A549 (cell line): ENCODE results near the gene UBE2S. TPM values are rescaled to one million over a fixed set of nuclear protein-coding genes. Genes with fewer than 3 reads are reported as not detected.
A peak's percentile ranks its signal among the peaks of the same experiment; 100 is the strongest.

Source experiments
- ATAC-seq, 2 experiments: fragments of 200-7000 bp in 1 of 2; fragments of >200 bp in 1 of 2; cut with Nextera tagmentation in 1 of 2; cut with Tn5 transposase in 1 of 2; 3 replicates each; pipeline versions ENCODE4 v1.8.0 to v1.9.1; 2018 to 2020; ENCODE audit warnings: mild to moderate bottlenecking in 1 of 2, moderate library complexity in 1 of 2
- CTCF ChIA-PET: fragments of 300-600 bp; sonication (Branson Sonifier 250); formaldehyde crosslinking; extraction: SDS; loops from one replicate; lab custom pipeline; 2021; ENCODE audit warnings: antibody characterized with exemption, inconsistent platforms; lab: Yijun Ruan, JAX
- POLR2A ChIA-PET: fragments of 350-600 bp; formaldehyde crosslinking; extraction: SDS; loops from one replicate; lab custom pipeline; 2021; ENCODE audit warnings: antibody characterized with exemption, inconsistent platforms; lab: Yijun Ruan, JAX
- DNase-seq, 2 experiments: peaks; one replicate each; pipeline versions ENCODE4 v3.0.0 to v3.0.0-alpha.2; 2011 to 2016; ENCODE audit warnings: low read depth in 1 of 2, low spot score in 1 of 2
- FAIRE-seq: peaks from 2 replicates; lab custom pipeline; 2011; peaks lifted over from hg19 to GRCh38; lab: Jason Lieb, UNC
- H3K27ac ChIP-seq, 2 experiments: fragments of >200 bp; sonication (Bioruptor Twin); formaldehyde crosslinking; 3 replicates each; pipeline ENCODE4 v1.5.1; 2016 to 2017
- H3K4me1 ChIP-seq: fragments of >200 bp; sonication (Bioruptor Twin); formaldehyde crosslinking; 3 replicates; pipeline ENCODE4 v1.6.1; 2016
- H3K4me2 ChIP-seq: fragments of >200 bp; sonication (Bioruptor Twin); formaldehyde crosslinking; 3 replicates; pipeline ENCODE4 v1.6.1; 2016
- H3K4me3 ChIP-seq: fragments of >200 bp; sonication (Bioruptor Twin); formaldehyde crosslinking; 3 replicates; pipeline ENCODE4 v1.5.1; 2016
- H3K9me3 ChIP-seq: fragments of >200 bp; sonication (Bioruptor Twin); formaldehyde crosslinking; 3 replicates; pipeline ENCODE4 v1.6.1; 2016
- BHLHE40 ChIP-seq: IDR thresholded peaks from 2 replicates; pipeline ENCODE4 v1.6.1; 2012; ENCODE audit warnings: low read depth, low read length, inconsistent platforms
- CBX8 ChIP-seq: fragments of 200-600 bp; sonication (generic); IDR thresholded peaks from 2 replicates; pipeline ENCODE4 v1.6.1; 2016
- CHD2 ChIP-seq: fragments of 150-350 bp; IDR thresholded peaks from 2 replicates; pipeline ENCODE4 v1.6.1; 2014; ENCODE audit warnings: low read length; ENCODE audit not compliant: partially characterized antibody
- E2F6 ChIP-seq: IDR thresholded peaks from 2 replicates; pipeline ENCODE4 v1.6.1; 2012; ENCODE audit warnings: low read depth, borderline replicate concordance
- EHF ChIP-seq: fragments of 250-450 bp; sonication (Bioruptor Pico); IDR thresholded peaks from 2 replicates; pipeline ENCODE4 v1.5.0; 2020; ENCODE audit warnings: mild to moderate bottlenecking
- ELK1 ChIP-seq: fragments of 150-350 bp; IDR thresholded peaks from 2 replicates; pipeline ENCODE4 v1.6.1; 2014; ENCODE audit warnings: low read depth, mild to moderate bottlenecking, low read length
- FOSB ChIP-seq: fragments of 250-450 bp; sonication (Bioruptor Pico); IDR thresholded peaks from 2 replicates; pipeline ENCODE4 v1.5.0; 2020; ENCODE audit warnings: mild to moderate bottlenecking, moderate library complexity
- HOXB13 ChIP-seq: fragments of 250-450 bp; sonication (Bioruptor Pico); IDR thresholded peaks from 2 replicates; pipeline ENCODE4 v1.5.0; 2020; ENCODE audit warnings: low read depth, mild to moderate bottlenecking, moderate library complexity
- HOXB5 ChIP-seq: fragments of 250-450 bp; sonication (Bioruptor Pico); IDR thresholded peaks from 2 replicates; pipeline ENCODE4 v1.5.0; 2020; ENCODE audit warnings: mild to moderate bottlenecking, moderate library complexity
- JUN ChIP-seq, 2 experiments: fragments of >200 bp; sonication (Bioruptor Twin); formaldehyde crosslinking; IDR thresholded peaks; 2 replicates in 1 of 2; 3 replicates in 1 of 2; pipeline ENCODE4 v1.6.1; 2016 to 2017
- MAFK ChIP-seq: fragments of 450-650 bp; IDR thresholded peaks from 2 replicates; pipeline ENCODE4 v1.6.1; 2014; ENCODE audit not compliant: partially characterized antibody
- MAX ChIP-seq: IDR thresholded peaks from 2 replicates; pipeline ENCODE4 v1.6.1; 2012
- NFE2L2 ChIP-seq: fragments of 150-350 bp; conservative IDR thresholded peaks from 2 replicates; pipeline ENCODE4 v1.6.1; 2014; ENCODE audit warnings: low read length
- NR3C1 ChIP-seq: fragments of >200 bp; sonication (Bioruptor Twin); formaldehyde crosslinking; IDR thresholded peaks from 3 replicates; pipeline ENCODE4 v1.6.1; 2017
- PHF8 ChIP-seq: fragments of 200-600 bp; sonication (generic); IDR thresholded peaks from 2 replicates; pipeline ENCODE4 v1.6.1; 2016; ENCODE audit warnings: low read depth, mild to moderate bottlenecking, antibody characterized with exemption, moderate library complexity, borderline replicate concordance
- TFCP2L1 ChIP-seq: fragments of 250-450 bp; sonication (Bioruptor Pico); IDR thresholded peaks from 2 replicates; pipeline ENCODE4 v1.5.0; 2021; ENCODE audit warnings: mild to moderate bottlenecking
- USF2 ChIP-seq: fragments of 450-650 bp; IDR thresholded peaks from 2 replicates; pipeline ENCODE4 v1.6.1; 2014; ENCODE audit warnings: antibody characterized with exemption
- ZNF302 ChIP-seq: fragments of 250-450 bp; sonication (Bioruptor Pico); IDR thresholded peaks from 2 replicates; pipeline ENCODE4 v1.9.0; 2021; ENCODE audit warnings: inconsistent platforms, mild to moderate bottlenecking, moderate library complexity
- WGBS: methylation state at CpG from one replicate; pipeline ENCODE4 v1.1.6; 2017; ENCODE audit errors: missing lambda C conversion rate; 5-methylcytosine and 5-hydroxymethylcytosine counted together
- polyA plus RNA-seq, 4 experiments: library from polyadenylated mRNA; depleted of rRNA in 3 of 4; stranded (reverse); fragments of >200 nt; fragmentation: RNase III in 1 of 4; extraction: RNeasy Plus Mini Kit Qiagen cat#74134 plus additional on column Dnase treatment in 1 of 4; gene quantifications; 2 replicates in 3 of 4; 3 replicates in 1 of 4; pipeline ENCODE4 v1.2.3, GENCODE V29; 2011 to 2017

Gene UBE2S
- polyA plus RNA-seq, 2 of the 4 experiments (the other 2 are of a cell fraction): 139 to 295 TPM

GRCh38 chr19:55452749-55453346 lies 45.3 kb upstream of the UBE2S start:
- ChIA-PET POLR2A (interaction anchor here (1.3 to 1.9 kb wide), 2 partner anchors 45 to 46 kb away, joined by 4 to 5 read pairs; partner anchors contain the start of gene UBE2S), CTCF (interaction anchor here (0.5 to 4.3 kb wide), 20 partner anchors 8 to 378 kb away, joined by 3 to 39 read pairs (median 4); partner anchors contain the start of gene NAT14)
- Histone ChIP-seq H3K9me3 (no peaks in the 10 kb centered on the region), H3K4me1 (peaks cover 31% of the 10 kb centered on the region), H3K4me3 (no peak overlapping the region), H3K4me2 (peak overlapping the region; percentile 12; the same call in 2 of the 3 replicates), H3K27ac (no peak overlapping the region)
- ATAC-seq (peak in 1 of 2 experiments; percentile 63; a peak in 3 of 6 replicates), FAIRE-seq (no peak), DNase-seq (peak; percentile 66 to 80)
- no peak for TF ChIP-seq ZNF302 (CRISPR knock-in tag)
- TF ChIP-seq CHD2: no peak
- no peak for TF ChIP-seq TFCP2L1 (CRISPR knock-in tag)
- no peak for TF ChIP-seq EHF (CRISPR knock-in tag)
- WGBS: 87% methylated on average over 26 of the region's 34 CpGs

GRCh38 chr19:55451965-55452748 lies 44.6 kb upstream of the UBE2S start:
- TF ChIP-seq FOSB (CRISPR knock-in tag) (no peak), PHF8 (no peak), BHLHE40 (no peak), NR3C1 (no peak), CBX8 (no peak), JUN (IDR thresholded peaks at IDR 0.05) (no peak), NFE2L2 (no peak), HOXB13 (CRISPR knock-in tag) (no peak), MAFK (no peak), EHF (CRISPR knock-in tag) (no peak), HOXB5 (CRISPR knock-in tag) (no peak), MAX (no peak), USF2 (no peak), ELK1 (no peak)
- CTCF ChIA-PET: interaction anchor here (0.6 to 4.3 kb wide), 6 partner anchors 11 to 311 kb away, joined by 3 to 26 read pairs (median 7); no protein-coding TSS in a partner anchor
- WGBS: 70% methylated on average over 23 of the region's 57 CpGs
- H3K9me3 ChIP-seq: no peaks in the 10 kb centered on the region
- no peak for ATAC-seq
- FAIRE-seq: no peak
- peak overlapping the region in 1 of 2 experiments; percentile 68; a peak in 3 of 6 replicates for H3K27ac ChIP-seq
- peaks cover 32% of the 10 kb centered on the region for H3K4me1 ChIP-seq
- peak overlapping the region; percentile 44 for H3K4me3 ChIP-seq
- no peak for DNase-seq
- peak overlapping the region; percentile 98 for H3K4me2 ChIP-seq
- POLR2A ChIA-PET: interaction anchor here (1.3 to 1.9 kb wide), 2 partner anchors 44 to 45 kb away, joined by 4 to 5 read pairs; partner anchors contain the start of gene UBE2S

- DNase-seq (no peak), ATAC-seq (peak in 1 of 2 experiments; percentile 7; a peak in 1 of 6 replicates), FAIRE-seq (no peak)
- CTCF ChIA-PET: interaction anchor here (0.6 to 4.3 kb wide), 6 partner anchors 14 to 346 kb away, joined by 3 to 26 read pairs (median 3); no protein-coding TSS in a partner anchor
- TF ChIP-seq E2F6 (no peak), EHF (CRISPR knock-in tag) (no peak)
- POLR2A ChIA-PET: no interaction called here
- Histone ChIP-seq H3K27ac (peak overlapping the region in 1 of 2 experiments; percentile 68; a peak in 3 of 6 replicates), H3K9me3 (no peaks in the 10 kb centered on the region), H3K4me2 (peak overlapping the region; percentile 98), H3K4me1 (peaks cover 32% of the 10 kb centered on the region), H3K4me3 (peak overlapping the region; percentile 44)
- WGBS: 2% methylated on average over 27 of the region's 80 CpGs
Observed at GRCh38 chr19:55451163-55451964, 43.8 kb upstream of the UBE2S start.
